Suprapubic skin (tissue), 4 donors: ENCODE measurements around the gene S100P.

Experiments used
- CTCF ChIP-seq, 2 donors: fragments of 200-600 bp in 1 of 2; fragments of 450-650 bp in 1 of 2; sonication (generic) in 1 of 2; IDR thresholded peaks; one replicate each; pipeline ENCODE4 v1.5.1; 2016 to 2019; ENCODE audit warnings: antibody characterized with exemption in 2 of 2, mild to moderate bottlenecking in 1 of 2, moderate library complexity in 1 of 2
- EP300 ChIP-seq: sonication (generic); formaldehyde crosslinking; IDR thresholded peaks from one replicate; pipeline ENCODE4 v1.6.1; 2017; ENCODE audit warnings: antibody characterized with exemption
- POLR2A ChIP-seq, 2 donors: fragments of 450-650 bp; IDR thresholded peaks; one replicate each; pipeline ENCODE4 v1.6.1; 2017; ENCODE audit warnings: antibody characterized with exemption in 2 of 2, mild to moderate bottlenecking in 2 of 2, moderate library complexity in 2 of 2
- POLR2AphosphoS5 ChIP-seq, 3 donors: sonication (generic); formaldehyde crosslinking; IDR thresholded peaks; one replicate each; pipeline ENCODE4 v1.6.1; 2017; ENCODE audit warnings: antibody characterized with exemption in 3 of 3

GRCh38 chr4:6740347-6740746 is 46.7 kb downstream of the S100P start:
- TF ChIP-seq CTCF (IDR thresholded peaks at IDR 0.05): no peak
- no peak for TF ChIP-seq POLR2A (IDR thresholded peaks at IDR 0.05)
- TF ChIP-seq POLR2AphosphoS5 (IDR thresholded peaks at IDR 0.05): no peak
- no peak for TF ChIP-seq EP300
